Prostate gland (tissue), 2 donors: ENCODE measurements around the gene TRIM68. TPM values are rescaled to one million over a fixed set of nuclear protein-coding genes. Genes with fewer than 3 reads are reported as not detected.
A peak's percentile ranks its signal among the peaks of the same experiment; 100 is the strongest.

ENCODE experiments used
- DNase-seq: peaks from one replicate; pipeline ENCODE4 v3.0.0-alpha.2; 2019; ENCODE audit warnings: low spot score
- H3K27ac ChIP-seq, 2 donors: fragments of 200-600 bp; sonication (generic); 2 replicates each; pipeline ENCODE4 v1.5.1; 2017 to 2019
- H3K27me3 ChIP-seq: fragments of 200-600 bp; sonication (generic); replicated peaks from 2 replicates; pipeline ENCODE4 v1.5.1; 2019; ENCODE audit not compliant: insufficient read depth
- H3K36me3 ChIP-seq, 2 donors: fragments of 200-600 bp; sonication (generic); 1 replicate in 1 of 2; 2 replicates in 1 of 2; pipeline versions ENCODE4 v1.5.1 to v1.8.1; 2017 to 2019
- H3K4me1 ChIP-seq: fragments of 200-600 bp; sonication (generic); replicated peaks from 2 replicates; pipeline ENCODE4 v1.5.1; 2019
- H3K4me3 ChIP-seq, 2 donors: fragments of 200-600 bp; sonication (generic); 2 replicates each; pipeline ENCODE4 v1.5.1; 2017 to 2019
- H3K9me3 ChIP-seq: fragments of 200-600 bp; sonication (generic); 2 replicates; pipeline ENCODE4 v1.5.1; 2017
- CTCF ChIP-seq, 4 experiments: fragments of 200-600 bp in 2 of 4; fragments of 450-650 bp in 2 of 4; sonication (generic) in 2 of 4; IDR thresholded peaks; 1 replicate in 3 of 4; 2 replicates in 1 of 4; pipeline ENCODE4 v1.5.1; 2016 to 2019; ENCODE audit warnings: antibody characterized with exemption in 4 of 4, mild to moderate bottlenecking in 2 of 4, moderate library complexity in 2 of 4
- POLR2A ChIP-seq: fragments of 450-650 bp; IDR thresholded peaks from one replicate; pipeline ENCODE4 v1.6.1; 2016; ENCODE audit warnings: antibody characterized with exemption, mild to moderate bottlenecking
- POLR2AphosphoS5 ChIP-seq: sonication (generic); formaldehyde crosslinking; IDR thresholded peaks from one replicate; pipeline ENCODE4 v1.6.1; 2017; ENCODE audit warnings: antibody characterized with exemption
- whole genome bisulfite sequencing: methylation state at CpG from one replicate; pipeline ENCODE4 v1.1.5; 2018; 5-methylcytosine and 5-hydroxymethylcytosine counted together
- intact Hi-C: fragments of 100-400 bp; cut with DNase I; formaldehyde crosslinking; loops from one replicate; pipeline ENCODE4 v1.14.2; 2022
- total RNA-seq, 2 donors: library from RNA; depleted of rRNA; stranded (reverse); fragments of >200 nt; gene quantifications; one replicate each; pipeline ENCODE4 v1.1.0, GENCODE V29; 2016

Gene TRIM68, protein sequence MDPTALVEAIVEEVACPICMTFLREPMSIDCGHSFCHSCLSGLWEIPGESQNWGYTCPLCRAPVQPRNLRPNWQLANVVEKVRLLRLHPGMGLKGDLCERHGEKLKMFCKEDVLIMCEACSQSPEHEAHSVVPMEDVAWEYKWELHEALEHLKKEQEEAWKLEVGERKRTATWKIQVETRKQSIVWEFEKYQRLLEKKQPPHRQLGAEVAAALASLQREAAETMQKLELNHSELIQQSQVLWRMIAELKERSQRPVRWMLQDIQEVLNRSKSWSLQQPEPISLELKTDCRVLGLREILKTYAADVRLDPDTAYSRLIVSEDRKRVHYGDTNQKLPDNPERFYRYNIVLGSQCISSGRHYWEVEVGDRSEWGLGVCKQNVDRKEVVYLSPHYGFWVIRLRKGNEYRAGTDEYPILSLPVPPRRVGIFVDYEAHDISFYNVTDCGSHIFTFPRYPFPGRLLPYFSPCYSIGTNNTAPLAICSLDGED
- 10 to 100 TPM; 29.1 to 36.3 TPM for total RNA-seq

GRCh38 chr11:4607781-4608666 lies at the start of gene TRIM68:
TSS of gene TRIM68 (minus strand) at chr11:4608231. CDS start at chr11:4605504, 2,727 bp downstream.
- peak; percentile 86 for TF ChIP-seq POLR2AphosphoS5
- peak in 2 of 4 experiments; percentile 6 to 13 for TF ChIP-seq CTCF (IDR thresholded peaks at IDR 0.05)
- peak; percentile 78 for TF ChIP-seq POLR2A
- Histone ChIP-seq H3K4me1 (no peaks in the 10 kb centered on the region), H3K27ac (peak within 1 kb of the TSS; percentile 83 to 84), H3K27me3 (no peaks in the 10 kb centered on the region), H3K9me3 (no peaks in the 10 kb centered on the region), H3K36me3 (peaks cover 0 to 1% of the 10 kb centered on the region in 2 donors), H3K4me3 (peak within 1 kb of the TSS; percentile 52 to 68)
- intact Hi-C loops, result loop anchor here (10.0 kb wide), 1 partner anchor 423 kb away; no protein-coding TSS in a partner anchor
- DNase-seq, result peak; percentile 94
- WGBS, result 5% methylated on average over 30 of the region's 43 CpGs

DNA sequence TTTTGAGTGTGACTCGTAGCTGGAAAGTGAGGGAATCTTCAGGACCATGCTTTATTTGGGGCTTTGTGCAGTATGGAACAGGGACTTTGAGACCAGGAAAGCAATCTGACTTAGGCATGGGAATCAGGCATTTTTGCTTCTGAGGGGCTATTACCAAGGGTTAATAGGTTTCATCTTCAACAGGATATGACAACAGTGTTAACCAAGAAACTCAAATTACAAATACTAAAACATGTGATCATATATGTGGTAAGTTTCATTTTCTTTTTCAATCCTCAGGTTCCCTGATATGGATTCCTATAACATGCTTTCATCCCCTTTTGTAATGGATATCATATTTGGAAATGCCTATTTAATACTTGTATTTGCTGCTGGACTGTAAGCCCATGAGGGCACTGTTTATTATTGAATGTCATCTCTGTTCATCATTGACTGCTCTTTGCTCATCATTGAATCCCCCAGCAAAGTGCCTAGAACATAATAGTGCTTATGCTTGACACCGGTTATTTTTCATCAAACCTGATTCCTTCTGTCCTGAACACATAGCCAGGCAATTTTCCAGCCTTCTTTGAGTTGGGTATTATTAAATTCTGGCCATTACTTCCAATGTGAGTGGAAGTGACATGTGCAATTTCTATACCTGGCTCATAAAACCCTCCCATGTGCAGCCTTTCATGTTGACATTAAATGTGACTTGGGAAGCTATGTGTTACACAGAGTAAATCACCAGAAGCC lies 46.8 kb upstream of the TRIM68 start:
- 90% methylated on average over 2 of the region's 2 CpGs for WGBS
- H3K27me3 ChIP-seq, result no peaks in the 10 kb centered on the region
- H3K27ac ChIP-seq, result no peak overlapping the region
- intact Hi-C loops, result no loop called here
- no peak for DNase-seq
- no peaks in the 10 kb centered on the region for H3K4me1 ChIP-seq
- TF ChIP-seq CTCF (IDR thresholded peaks at IDR 0.05) (no peak), POLR2A (no peak), POLR2AphosphoS5 (no peak)
- H3K9me3 ChIP-seq, result no peaks in the 10 kb centered on the region
- H3K4me3 ChIP-seq, result no peak overlapping the region
- H3K36me3 ChIP-seq, result no peaks in the 10 kb centered on the region

DNA sequence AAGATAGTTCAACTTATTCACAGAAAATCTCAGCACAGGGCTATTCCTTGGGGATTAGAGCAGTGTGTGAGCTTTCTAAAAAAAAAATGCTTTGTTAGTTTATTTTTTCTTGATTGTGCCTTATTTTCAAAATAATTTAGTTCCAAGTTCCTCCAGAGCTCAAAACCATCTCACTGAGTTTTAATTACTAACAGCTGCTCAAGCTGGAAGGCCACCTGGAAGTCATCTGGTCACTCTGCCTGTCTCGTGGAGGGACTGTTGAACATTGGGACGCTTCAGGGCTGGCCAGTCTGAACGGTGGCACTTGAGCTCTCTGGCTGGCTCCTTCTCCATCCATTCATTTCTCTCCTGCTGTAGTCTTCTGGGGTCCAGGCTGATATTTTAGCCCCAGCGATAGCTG lies 39.7 kb upstream of the TRIM68 start:
- Histone ChIP-seq H3K27ac (peak overlapping the region in 1 of 2 donors; percentile 6), H3K9me3 (no peaks in the 10 kb centered on the region), H3K36me3 (no peaks in the 10 kb centered on the region), H3K4me3 (no peak overlapping the region), H3K27me3 (no peaks in the 10 kb centered on the region), H3K4me1 (no peaks in the 10 kb centered on the region)
- no peak for TF ChIP-seq POLR2AphosphoS5
- no peak for TF ChIP-seq CTCF (IDR thresholded peaks at IDR 0.05)
- DNase-seq, result no peak
- 77% methylated on average over 4 of the region's 4 CpGs for WGBS
- intact Hi-C loops, result no loop called here

DNA sequence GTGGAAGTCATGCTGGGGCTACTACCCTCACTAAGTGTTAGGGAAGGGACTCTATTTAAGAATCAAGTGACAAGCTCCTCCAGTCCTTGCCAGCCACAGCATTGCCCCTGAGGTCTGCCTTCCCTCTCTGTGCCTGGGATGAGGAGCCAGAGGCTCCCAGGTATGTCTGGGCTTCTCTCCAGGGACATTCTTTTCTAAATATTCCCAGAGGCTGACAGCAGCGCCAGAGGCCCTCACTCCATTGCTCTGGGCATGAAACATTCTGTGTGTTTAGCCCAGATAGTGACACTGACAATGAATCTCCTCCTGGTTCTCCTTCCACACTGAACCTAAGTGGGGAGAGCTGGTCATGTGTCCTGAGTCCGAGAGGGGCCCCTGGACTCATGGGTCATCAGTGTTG lies 37.9 kb upstream of the TRIM68 start:
- peak overlapping the region in 1 of 2 donors; percentile 44 for H3K27ac ChIP-seq
- H3K9me3 ChIP-seq, result no peaks in the 10 kb centered on the region
- WGBS, result 34% methylated on average over 2 of the region's 2 CpGs
- H3K27me3 ChIP-seq, result no peaks in the 10 kb centered on the region
- DNase-seq, result no peak
- no peak overlapping the region for H3K4me3 ChIP-seq
- intact Hi-C loops, result no loop called here
- TF ChIP-seq CTCF (IDR thresholded peaks at IDR 0.05) (no peak), POLR2AphosphoS5 (peak; percentile 7)
- H3K4me1 ChIP-seq, result no peaks in the 10 kb centered on the region
- H3K36me3 ChIP-seq, result no peaks in the 10 kb centered on the region
